Neuronal stem cell (in vitro differentiated cells): ENCODE measurements around the gene PRL.
A peak's percentile ranks its signal among the peaks of the same experiment; 100 is the strongest.

Source experiments
- DNase-seq: peaks from one replicate; pipeline ENCODE4 v3.0.0-alpha.2; 2013; ENCODE audit warnings: low spot score
- H2AFZ ChIP-seq: one replicate; pipeline ENCODE4 v1.6.1; 2013; ENCODE audit warnings: mild to moderate bottlenecking, low read length, inconsistent platforms
- H2AK5ac ChIP-seq: 2 replicates; pipeline ENCODE4 v1.6.1; 2013; ENCODE audit warnings: low read depth, mild to moderate bottlenecking, inconsistent platforms, low read length, moderate library complexity, mixed read lengths
- H2BK120ac ChIP-seq: 2 replicates; pipeline ENCODE4 v1.6.1; 2013; ENCODE audit warnings: low read depth, mild to moderate bottlenecking, inconsistent platforms, low read length, moderate library complexity, mixed read lengths
- H2BK12ac ChIP-seq: one replicate; pipeline ENCODE4 v1.6.1; 2013; ENCODE audit warnings: low read length, inconsistent platforms
- H2BK15ac ChIP-seq: 2 replicates; pipeline ENCODE4 v1.6.1; 2013; ENCODE audit warnings: mild to moderate bottlenecking, low read length, inconsistent platforms, mixed read lengths
- H2BK5ac ChIP-seq: one replicate; pipeline ENCODE4 v1.6.1; 2013; ENCODE audit warnings: inconsistent platforms, mild to moderate bottlenecking, low read length, moderate library complexity
- H3K14ac ChIP-seq: one replicate; pipeline ENCODE4 v1.6.1; 2013; ENCODE audit warnings: low read length, inconsistent platforms
- H3K18ac ChIP-seq: 2 replicates; pipeline ENCODE4 v1.6.1; 2013; ENCODE audit warnings: low read length, inconsistent platforms
- H3K23ac ChIP-seq: 2 replicates; pipeline ENCODE4 v1.6.1; 2013; ENCODE audit warnings: low read depth, mild to moderate bottlenecking, mixed read lengths, low read length, inconsistent platforms; ENCODE audit not compliant: poor library complexity
- H3K27ac ChIP-seq: replicated peaks from 3 replicates; pipeline ENCODE4 v1.5.1; 2013; ENCODE audit warnings: low read length, inconsistent platforms
- H3K27me3 ChIP-seq, 3 experiments: 2 replicates each; pipeline ENCODE4 v1.6.1; 2013; ENCODE audit warnings: low read length in 3 of 3, mild to moderate bottlenecking in 2 of 3, inconsistent platforms in 1 of 3, low read depth in 1 of 3, mixed read lengths in 1 of 3, moderate library complexity in 1 of 3; ENCODE audit not compliant: control insufficient read depth in 3 of 3, insufficient read depth in 3 of 3
- H3K36me3 ChIP-seq, 2 donors: replicated peaks in 1 of 2; 2 replicates each; pipeline ENCODE4 v1.6.1; 2013; ENCODE audit warnings: low read length in 2 of 2; ENCODE audit not compliant: control insufficient read depth in 2 of 2, insufficient read depth in 2 of 2
- H3K4ac ChIP-seq: 2 replicates; pipeline ENCODE4 v1.6.1; 2013; ENCODE audit warnings: inconsistent platforms, mild to moderate bottlenecking, low read length, moderate library complexity
- H3K4me1 ChIP-seq, 2 donors: 1 replicate in 1 of 2; 2 replicates in 1 of 2; pipeline ENCODE4 v1.6.1; 2013; ENCODE audit warnings: low read length in 2 of 2, low read depth in 1 of 2; ENCODE audit not compliant: control insufficient read depth in 2 of 2, insufficient read depth in 1 of 2
- H3K4me2 ChIP-seq: one replicate; pipeline ENCODE4 v1.6.1; 2013; ENCODE audit warnings: mild to moderate bottlenecking, low read length, inconsistent platforms; ENCODE audit not compliant: insufficient read depth, poor library complexity, severe bottlenecking
- H3K4me3 ChIP-seq, 2 donors: 2 replicates each; pipeline ENCODE4 v1.5.1; 2013; ENCODE audit warnings: low read length in 2 of 2, mild to moderate bottlenecking in 2 of 2, inconsistent platforms in 1 of 2, moderate library complexity in 1 of 2
- H3K79me1 ChIP-seq: one replicate; pipeline ENCODE4 v1.6.1; 2013; ENCODE audit warnings: low read depth, mild to moderate bottlenecking, inconsistent platforms, low read length, moderate library complexity
- H3K9ac ChIP-seq: one replicate; pipeline ENCODE4 v1.6.1; 2013; ENCODE audit warnings: mild to moderate bottlenecking, low read depth, low read length, inconsistent platforms; ENCODE audit not compliant: poor library complexity
- H3K9me3 ChIP-seq, 2 donors: replicated peaks in 1 of 2; 2 replicates each; pipeline versions ENCODE3 to v1.6.1; 2013; ENCODE audit warnings: low read length in 2 of 2, mild to moderate bottlenecking in 2 of 2, inconsistent platforms in 1 of 2, low read depth in 1 of 2, mixed read lengths in 1 of 2, moderate library complexity in 1 of 2; ENCODE audit not compliant: control insufficient read depth in 2 of 2, insufficient read depth in 1 of 2
- H4K8ac ChIP-seq: one replicate; pipeline ENCODE4 v1.6.1; 2013; ENCODE audit warnings: low read depth, mild to moderate bottlenecking, inconsistent platforms, low read length, moderate library complexity
- H4K91ac ChIP-seq: one replicate; pipeline ENCODE4 v1.6.1; 2013; ENCODE audit warnings: low read length, low read depth, mild to moderate bottlenecking, inconsistent platforms; ENCODE audit not compliant: poor library complexity
- WGBS, 2 donors: extraction: QIAGEN DNeasy Blood & Tissue Kit; methylation state at CpG; one replicate each; pipeline ENCODE4 v1.1.7; 2013; ENCODE audit warnings: missing lambda C conversion rate in 2 of 2, mixed read lengths in 1 of 2; ENCODE audit not compliant: insufficient read length in 2 of 2, insufficient replicate concordance in 1 of 2; ENCODE audit errors: extremely low coverage in 2 of 2; 5-methylcytosine and 5-hydroxymethylcytosine counted together

The PRL gene

DNA sequence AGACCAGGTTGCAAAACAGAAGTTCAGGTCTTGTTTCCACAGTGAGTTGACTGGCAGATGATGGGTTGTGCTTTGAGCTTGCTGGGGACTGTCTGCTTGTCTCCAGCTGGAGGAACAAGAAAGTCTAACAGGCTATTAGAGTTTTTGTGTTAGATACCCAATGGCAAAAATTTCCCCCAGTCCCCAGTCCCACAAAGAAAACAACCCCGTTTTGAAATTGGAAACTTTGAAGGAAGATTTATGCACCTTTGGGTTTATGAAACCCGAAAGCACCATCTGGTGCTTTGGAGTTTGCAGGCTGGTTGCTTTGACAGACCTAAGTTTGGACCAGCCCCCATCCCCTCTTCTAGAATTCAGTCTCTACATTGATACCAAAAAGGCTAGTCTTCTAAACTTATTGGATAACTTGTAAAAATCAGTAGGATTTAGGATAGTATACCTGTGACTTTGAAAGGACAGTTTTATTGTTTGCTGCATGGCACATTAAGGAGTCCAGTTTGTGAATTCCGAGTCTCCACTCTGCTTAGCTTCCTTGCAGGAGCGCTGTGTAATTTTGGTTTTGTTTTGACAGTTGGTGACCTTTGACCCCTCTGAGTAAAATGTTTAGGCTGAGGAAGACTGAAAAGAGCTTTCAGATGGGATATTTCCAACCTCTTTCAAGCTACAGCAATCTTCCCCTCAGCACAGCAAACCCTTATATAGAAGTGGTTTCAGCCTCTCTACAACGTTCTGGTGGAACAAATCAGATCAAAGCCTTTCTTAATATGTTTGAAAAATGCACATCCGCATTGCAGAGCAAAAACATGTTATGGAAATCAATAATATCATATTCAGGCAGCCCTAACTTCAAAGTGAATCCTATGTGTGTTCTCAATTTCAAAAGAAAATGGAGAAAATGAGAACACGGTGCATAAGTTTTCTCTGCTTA is 25.5 kb upstream of the PRL start:
- Histone ChIP-seq H3K27ac (no peak overlapping the region), H2AFZ (peak overlapping the region; percentile 38), H3K36me3 (no peaks in the 10 kb centered on the region), H4K8ac (no peak overlapping the region), H2BK12ac (no peak overlapping the region), H2BK5ac (no peak overlapping the region), H2BK15ac (no peak overlapping the region), H3K9ac (no peak overlapping the region), H3K4me1 (peaks cover 0 to 3% of the 10 kb centered on the region in 2 donors), H4K91ac (no peak overlapping the region), H3K23ac (no peak overlapping the region), H3K27me3 (no peaks in the 10 kb centered on the region), H2AK5ac (no peak overlapping the region), H3K9me3 (peaks cover 2 to 26% of the 10 kb centered on the region in 2 donors), H3K14ac (no peak overlapping the region), H3K79me1 (no peaks in the 10 kb centered on the region), H3K4me2 (no peak overlapping the region), H3K18ac (no peak overlapping the region), H3K4me3 (no peak overlapping the region), H2BK120ac (no peak overlapping the region), H3K4ac (no peak overlapping the region)
- WGBS, 2 donors = no CpG with 5 or more reads among the region's 7 CpGs
- DNase-seq = no peak

DNA sequence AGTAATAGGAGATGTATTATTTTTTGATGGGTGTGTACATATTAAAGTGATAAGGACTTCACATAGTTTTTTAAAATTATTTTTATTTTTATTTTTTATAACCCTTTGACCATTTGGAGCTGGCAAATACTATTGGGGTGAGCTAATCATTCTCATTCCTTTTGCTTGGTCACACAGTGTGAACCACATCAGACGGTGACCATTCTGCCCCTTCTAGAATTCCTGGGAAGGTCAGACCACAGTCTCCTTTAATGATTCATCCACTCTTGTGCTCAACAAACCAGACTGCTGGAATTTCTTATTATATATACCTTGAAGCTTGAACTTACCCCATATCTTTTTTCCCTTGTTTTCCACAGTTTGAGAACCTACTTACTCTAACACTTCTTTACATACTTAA is 23.9 kb upstream of the PRL start:
- H2BK12ac ChIP-seq = no peak overlapping the region
- no peak for DNase-seq
- peaks cover 2 to 32% of the 10 kb centered on the region in 2 donors for H3K9me3 ChIP-seq
- no peak overlapping the region for H2BK5ac ChIP-seq
- no peaks in the 10 kb centered on the region for H3K27me3 ChIP-seq
- H2AFZ ChIP-seq = no peak overlapping the region
- no peak overlapping the region for H3K18ac ChIP-seq
- H3K9ac ChIP-seq = no peak overlapping the region
- WGBS, 2 donors = no CpG with 5 or more reads among the region's 1 CpG
- H3K4me2 ChIP-seq = no peak overlapping the region
- H3K14ac ChIP-seq = no peak overlapping the region
- no peak overlapping the region for H2AK5ac ChIP-seq
- H3K23ac ChIP-seq = no peak overlapping the region
- no peak overlapping the region for H4K8ac ChIP-seq
- no peak overlapping the region for H3K27ac ChIP-seq
- no peak overlapping the region for H3K4me3 ChIP-seq
- H3K79me1 ChIP-seq = no peaks in the 10 kb centered on the region
- no peak overlapping the region for H2BK15ac ChIP-seq
- no peak overlapping the region for H2BK120ac ChIP-seq
- no peak overlapping the region for H4K91ac ChIP-seq
- no peak overlapping the region for H3K4ac ChIP-seq
- H3K4me1 ChIP-seq = peaks cover 0 to 3% of the 10 kb centered on the region in 2 donors
- no peaks in the 10 kb centered on the region for H3K36me3 ChIP-seq

DNA sequence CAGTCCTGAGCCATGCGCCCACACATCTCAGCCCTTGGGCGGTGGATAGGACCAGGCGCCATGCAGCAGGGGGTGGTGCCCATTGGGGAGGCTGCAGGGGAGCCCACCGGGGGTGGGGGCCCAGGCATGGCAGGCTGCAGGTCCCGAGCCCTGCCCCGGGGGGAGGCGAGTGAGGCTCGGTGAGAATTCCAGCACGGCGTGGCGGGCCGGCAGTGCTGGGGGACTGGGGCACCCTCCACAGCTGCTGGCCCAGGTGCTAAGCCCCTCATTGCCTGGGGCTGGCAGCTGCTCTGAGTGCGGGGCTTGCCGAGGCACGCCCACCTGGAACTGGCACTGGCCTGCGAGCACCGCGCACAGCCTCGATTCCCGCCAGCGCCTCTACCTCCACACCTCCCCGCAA is 21.6 kb upstream of the PRL start:
- Histone ChIP-seq H4K8ac (no peak overlapping the region), H3K9me3 (peaks cover 6 to 38% of the 10 kb centered on the region in 2 donors), H2AFZ (no peak overlapping the region), H3K4me3 (no peak overlapping the region), H3K27ac (no peak overlapping the region), H3K9ac (no peak overlapping the region), H3K18ac (no peak overlapping the region), H3K14ac (no peak overlapping the region), H3K36me3 (no peaks in the 10 kb centered on the region), H2AK5ac (no peak overlapping the region), H3K23ac (no peak overlapping the region), H3K4me2 (no peak overlapping the region), H2BK12ac (no peak overlapping the region), H3K4me1 (peaks cover 0 to 5% of the 10 kb centered on the region in 2 donors), H3K4ac (no peak overlapping the region), H2BK15ac (no peak overlapping the region), H4K91ac (no peak overlapping the region), H3K79me1 (no peaks in the 10 kb centered on the region), H2BK5ac (no peak overlapping the region), H3K27me3 (no peaks in the 10 kb centered on the region), H2BK120ac (no peak overlapping the region)
- no CpG with 5 or more reads among the region's 22 CpGs for WGBS, 2 donors
- no peak for DNase-seq

DNA sequence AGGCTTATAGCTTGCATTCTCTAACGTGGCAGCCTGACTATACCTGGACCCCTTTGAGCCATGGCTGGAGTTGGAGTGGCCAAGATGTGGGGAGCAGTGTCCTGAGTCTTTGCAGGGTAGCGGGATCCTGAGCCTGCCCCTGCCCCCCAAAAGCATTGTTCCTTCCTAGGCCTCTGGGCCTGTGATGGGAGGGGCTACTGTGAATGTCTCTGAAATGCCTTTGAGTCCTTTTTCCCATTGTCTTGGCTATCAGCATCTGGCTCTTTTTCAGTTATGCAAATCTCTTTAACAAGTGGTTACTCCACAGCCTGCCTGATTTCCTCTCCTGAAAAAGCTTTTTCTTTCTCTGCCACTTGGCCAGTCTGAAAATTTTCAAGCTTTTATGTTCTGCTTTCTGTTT is 17.0 kb upstream of the PRL start:
- no peak overlapping the region for H2AK5ac ChIP-seq
- WGBS, 2 donors = no CpG with 5 or more reads among the region's 2 CpGs
- H4K8ac ChIP-seq = no peak overlapping the region
- no peak for DNase-seq
- H2AFZ ChIP-seq = peak overlapping the region; percentile 32
- no peak overlapping the region for H3K4ac ChIP-seq
- no peak overlapping the region for H2BK120ac ChIP-seq
- H2BK12ac ChIP-seq = no peak overlapping the region
- H3K9ac ChIP-seq = no peak overlapping the region
- H3K79me1 ChIP-seq = no peaks in the 10 kb centered on the region
- H3K4me2 ChIP-seq = no peak overlapping the region
- H3K9me3 ChIP-seq = peaks cover 11 to 55% of the 10 kb centered on the region in 2 donors
- H3K4me1 ChIP-seq = peaks cover 0 to 2% of the 10 kb centered on the region in 2 donors
- H3K27ac ChIP-seq = no peak overlapping the region
- no peak overlapping the region for H3K23ac ChIP-seq
- no peaks in the 10 kb centered on the region for H3K27me3 ChIP-seq
- H3K4me3 ChIP-seq = no peak overlapping the region
- no peak overlapping the region for H2BK15ac ChIP-seq
- H4K91ac ChIP-seq = no peak overlapping the region
- H3K14ac ChIP-seq = no peak overlapping the region
- H3K36me3 ChIP-seq = no peaks in the 10 kb centered on the region
- H2BK5ac ChIP-seq = no peak overlapping the region
- no peak overlapping the region for H3K18ac ChIP-seq
